ENCODE measurements around the gene LYRM4.

Gene LYRM4

DNA sequence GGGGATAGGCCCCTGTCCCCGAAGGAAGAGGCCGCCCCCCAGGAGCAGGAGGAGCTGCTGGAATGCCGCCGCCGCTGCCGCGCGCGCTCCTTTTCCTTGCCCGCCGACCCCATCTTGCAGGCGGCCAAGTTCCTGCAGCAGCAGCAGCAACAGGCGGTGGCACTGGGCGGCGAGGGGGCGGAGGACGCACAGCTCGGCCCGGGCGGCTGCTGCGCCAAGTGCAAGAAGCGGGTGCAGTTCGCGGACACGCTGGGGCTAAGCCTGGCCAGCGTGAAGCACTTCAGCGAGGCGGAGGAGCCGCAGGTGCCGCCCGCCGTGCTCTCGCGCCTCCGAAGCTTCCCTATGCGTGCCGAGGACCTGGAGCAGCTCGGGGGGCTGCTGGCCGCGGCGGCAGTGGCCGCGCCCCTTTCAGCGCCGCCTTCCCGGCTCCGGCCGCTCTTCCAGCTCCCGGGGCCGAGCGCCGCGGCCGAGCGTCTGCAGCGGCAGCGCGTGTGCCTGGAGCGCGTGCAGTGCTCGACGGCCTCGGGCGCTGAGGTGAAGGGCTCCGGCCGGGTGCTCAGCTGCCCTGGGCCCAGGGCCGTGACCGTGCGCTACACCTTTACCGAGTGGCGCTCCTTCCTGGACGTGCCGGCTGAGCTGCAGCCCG lies 175.0 kb downstream of the LYRM4 start (continued):
- TF ChIP-seq EGR2 (tag by site-specific recombination; IDR thresholded peaks at IDR 0.05; ENCODE audit: low read depth) = peak; percentile 23; the same call in 1 of the 2 replicates
- TF ChIP-seq ZNF624 (tag by site-specific recombination; IDR thresholded peaks at IDR 0.05) = no peak
- TF ChIP-seq ZNF473 (tag by site-specific recombination; IDR thresholded peaks at IDR 0.05) = no peak
- no peak for TF ChIP-seq ZNF169 (tag by site-specific recombination; IDR thresholded peaks at IDR 0.05)
- TF ChIP-seq ZNF140 (tag by site-specific recombination; IDR thresholded peaks at IDR 0.05) = no peak
- TF ChIP-seq ZNF335 (tag by site-specific recombination; conservative IDR thresholded peaks at IDR 0.05) = peak; percentile 80
- TF ChIP-seq ZNF2 (tag by site-specific recombination; IDR thresholded peaks at IDR 0.05) = no peak
- TF ChIP-seq, protein P1, sequence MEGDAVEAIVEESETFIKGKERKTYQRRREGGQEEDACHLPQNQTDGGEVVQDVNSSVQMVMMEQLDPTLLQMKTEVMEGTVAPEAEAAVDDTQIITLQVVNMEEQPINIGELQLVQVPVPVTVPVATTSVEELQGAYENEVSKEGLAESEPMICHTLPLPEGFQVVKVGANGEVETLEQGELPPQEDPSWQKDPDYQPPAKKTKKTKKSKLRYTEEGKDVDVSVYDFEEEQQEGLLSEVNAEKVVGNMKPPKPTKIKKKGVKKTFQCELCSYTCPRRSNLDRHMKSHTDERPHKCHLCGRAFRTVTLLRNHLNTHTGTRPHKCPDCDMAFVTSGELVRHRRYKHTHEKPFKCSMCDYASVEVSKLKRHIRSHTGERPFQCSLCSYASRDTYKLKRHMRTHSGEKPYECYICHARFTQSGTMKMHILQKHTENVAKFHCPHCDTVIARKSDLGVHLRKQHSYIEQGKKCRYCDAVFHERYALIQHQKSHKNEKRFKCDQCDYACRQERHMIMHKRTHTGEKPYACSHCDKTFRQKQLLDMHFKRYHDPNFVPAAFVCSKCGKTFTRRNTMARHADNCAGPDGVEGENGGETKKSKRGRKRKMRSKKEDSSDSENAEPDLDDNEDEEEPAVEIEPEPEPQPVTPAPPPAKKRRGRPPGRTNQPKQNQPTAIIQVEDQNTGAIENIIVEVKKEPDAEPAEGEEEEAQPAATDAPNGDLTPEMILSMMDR (tag by site-specific recombination; IDR thresholded peaks at IDR 0.05) = 0 out of 2 replicates have a peak, but pooled peaks have one; percentile 25
- TF ChIP-seq ZNF10 (tag by site-specific recombination; IDR thresholded peaks at IDR 0.05) = no peak
- 0 out of 2 replicates have a peak, but pooled peaks have one; percentile 11 for TF ChIP-seq ZNF202 (tag by site-specific recombination; IDR thresholded peaks at IDR 0.05; ENCODE audit: borderline replicate concordance)
- peak; percentile 54; the same call in 1 of the 2 replicates for TF ChIP-seq KLF9 (tag by site-specific recombination; IDR thresholded peaks at IDR 0.05; ENCODE audit: low read depth)
- TF ChIP-seq, protein P2, sequence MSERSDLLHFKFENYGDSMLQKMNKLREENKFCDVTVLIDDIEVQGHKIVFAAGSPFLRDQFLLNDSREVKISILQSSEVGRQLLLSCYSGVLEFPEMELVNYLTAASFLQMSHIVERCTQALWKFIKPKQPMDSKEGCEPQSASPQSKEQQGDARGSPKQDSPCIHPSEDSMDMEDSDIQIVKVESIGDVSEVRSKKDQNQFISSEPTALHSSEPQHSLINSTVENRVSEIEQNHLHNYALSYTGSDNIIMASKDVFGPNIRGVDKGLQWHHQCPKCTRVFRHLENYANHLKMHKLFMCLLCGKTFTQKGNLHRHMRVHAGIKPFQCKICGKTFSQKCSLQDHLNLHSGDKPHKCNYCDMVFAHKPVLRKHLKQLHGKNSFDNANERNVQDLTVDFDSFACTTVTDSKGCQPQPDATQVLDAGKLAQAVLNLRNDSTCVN (tag by site-specific recombination; optimal IDR thresholded peaks at IDR 0.05) = peak; percentile 77
- peak; percentile 99 for TF ChIP-seq SCRT2 (tag by site-specific recombination; IDR thresholded peaks at IDR 0.05)

DNA sequence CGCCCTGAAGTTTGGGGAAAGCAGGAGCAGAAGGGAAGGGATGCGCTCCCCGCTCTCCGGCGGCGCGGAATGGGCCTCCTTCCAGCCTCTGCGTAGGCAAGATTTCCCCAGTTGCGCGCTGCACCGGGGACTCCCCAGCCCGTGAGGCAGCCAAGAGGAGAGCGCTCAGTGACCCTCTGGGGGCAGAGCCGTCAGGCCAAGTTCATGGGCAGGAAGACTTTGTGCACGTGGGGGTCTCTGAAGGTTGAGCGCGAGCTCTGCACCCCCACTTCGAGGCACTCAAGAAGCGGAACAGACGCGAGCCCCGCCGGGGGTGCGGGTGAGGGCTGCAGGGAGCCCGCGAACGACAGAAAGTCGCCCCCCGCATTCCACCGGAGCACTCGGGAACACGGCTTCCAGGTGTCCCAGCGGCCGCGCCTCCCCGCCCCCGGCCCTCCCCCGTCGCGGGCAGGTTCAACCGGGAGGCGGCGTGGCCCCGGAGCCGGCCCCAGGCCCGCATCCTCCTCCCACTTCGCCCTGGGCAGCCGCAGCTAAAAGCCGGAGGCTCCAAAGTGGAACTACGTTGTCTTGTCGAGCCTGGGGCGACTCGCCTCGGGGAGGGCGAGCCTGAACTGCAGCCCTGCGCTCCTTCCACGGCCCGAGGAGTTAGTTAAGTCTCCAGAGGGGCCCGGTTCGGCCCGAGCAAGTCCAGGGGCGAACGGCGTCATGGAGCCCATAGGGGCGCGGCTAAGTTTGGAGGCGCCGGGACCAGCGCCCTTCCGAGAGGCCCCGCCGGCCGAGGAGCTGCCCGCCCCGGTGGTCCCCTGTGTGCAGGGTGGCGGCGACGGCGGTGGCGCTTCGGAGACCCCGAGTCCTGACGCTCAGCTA lies 175.7 kb downstream of the LYRM4 start, which contains the start of gene PPP1R3G:
Gene PPP1R3G (plus strand): TSS at position 561 of the 867 bp plus-strand sequence. CDS start 145 bp downstream, at position 706.
- H3K4me3 ChIP-seq (ENCODE audit: low read depth, low read length) = peak within 1 kb of the TSS; percentile 54
- no peaks in the 10 kb centered on the region for H3K4me1 ChIP-seq (ENCODE audit: control insufficient read depth, insufficient read depth, low read length)
- no peaks in the 10 kb centered on the region for H3K36me3 ChIP-seq (ENCODE audit: control insufficient read depth in 2 of 2, insufficient read depth in 1 of 2, low read length in 2 of 2)
- H3K9me3 ChIP-seq (ENCODE audit: control insufficient read depth, insufficient read depth, low read depth, low read length) = no peaks in the 10 kb centered on the region
- peak within 1 kb of the TSS; percentile 69; the same call in 1 of the 2 replicates for H3K27ac ChIP-seq (ENCODE audit: extremely low read depth, low read depth, low read length)
- ChIA-PET CTCF (interaction anchor here (0.7 to 1.6 kb wide), 3 partner anchors 59 to 64 kb away, joined by 3 to 4 read pairs (median 3); no protein-coding TSS in a partner anchor), POLR2A (interaction anchor here (0.6 kb wide), 1 partner anchor 1498 kb away, joined by 3 read pairs; no protein-coding TSS in a partner anchor)
- TF ChIP-seq ZNF791 (tag by site-specific recombination; IDR thresholded peaks at IDR 0.05) = no peak
- TF ChIP-seq, protein P3, sequence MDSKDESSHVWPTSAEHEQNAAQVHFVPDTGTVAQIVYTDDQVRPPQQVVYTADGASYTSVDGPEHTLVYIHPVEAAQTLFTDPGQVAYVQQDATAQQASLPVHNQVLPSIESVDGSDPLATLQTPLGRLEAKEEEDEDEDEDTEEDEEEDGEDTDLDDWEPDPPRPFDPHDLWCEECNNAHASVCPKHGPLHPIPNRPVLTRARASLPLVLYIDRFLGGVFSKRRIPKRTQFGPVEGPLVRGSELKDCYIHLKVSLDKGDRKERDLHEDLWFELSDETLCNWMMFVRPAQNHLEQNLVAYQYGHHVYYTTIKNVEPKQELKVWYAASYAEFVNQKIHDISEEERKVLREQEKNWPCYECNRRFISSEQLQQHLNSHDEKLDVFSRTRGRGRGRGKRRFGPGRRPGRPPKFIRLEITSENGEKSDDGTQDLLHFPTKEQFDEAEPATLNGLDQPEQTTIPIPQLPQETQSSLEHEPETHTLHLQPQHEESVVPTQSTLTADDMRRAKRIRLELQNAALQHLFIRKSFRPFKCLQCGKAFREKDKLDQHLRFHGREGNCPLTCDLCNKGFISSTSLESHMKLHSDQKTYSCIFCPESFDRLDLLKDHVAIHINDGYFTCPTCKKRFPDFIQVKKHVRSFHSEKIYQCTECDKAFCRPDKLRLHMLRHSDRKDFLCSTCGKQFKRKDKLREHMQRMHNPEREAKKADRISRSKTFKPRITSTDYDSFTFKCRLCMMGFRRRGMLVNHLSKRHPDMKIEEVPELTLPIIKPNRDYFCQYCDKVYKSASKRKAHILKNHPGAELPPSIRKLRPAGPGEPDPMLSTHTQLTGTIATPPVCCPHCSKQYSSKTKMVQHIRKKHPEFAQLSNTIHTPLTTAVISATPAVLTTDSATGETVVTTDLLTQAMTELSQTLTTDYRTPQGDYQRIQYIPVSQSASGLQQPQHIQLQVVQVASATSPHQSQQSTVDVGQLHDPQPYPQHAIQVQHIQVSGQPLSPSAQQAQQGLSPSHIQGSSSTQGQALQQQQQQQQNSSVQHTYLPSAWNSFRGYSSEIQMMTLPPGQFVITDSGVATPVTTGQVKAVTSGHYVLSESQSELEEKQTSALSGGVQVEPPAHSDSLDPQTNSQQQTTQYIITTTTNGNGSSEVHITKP (tag by site-specific recombination; IDR thresholded peaks at IDR 0.05) = peak; percentile 22; the same call in 1 of the 2 replicates
- TF ChIP-seq, protein P4, sequence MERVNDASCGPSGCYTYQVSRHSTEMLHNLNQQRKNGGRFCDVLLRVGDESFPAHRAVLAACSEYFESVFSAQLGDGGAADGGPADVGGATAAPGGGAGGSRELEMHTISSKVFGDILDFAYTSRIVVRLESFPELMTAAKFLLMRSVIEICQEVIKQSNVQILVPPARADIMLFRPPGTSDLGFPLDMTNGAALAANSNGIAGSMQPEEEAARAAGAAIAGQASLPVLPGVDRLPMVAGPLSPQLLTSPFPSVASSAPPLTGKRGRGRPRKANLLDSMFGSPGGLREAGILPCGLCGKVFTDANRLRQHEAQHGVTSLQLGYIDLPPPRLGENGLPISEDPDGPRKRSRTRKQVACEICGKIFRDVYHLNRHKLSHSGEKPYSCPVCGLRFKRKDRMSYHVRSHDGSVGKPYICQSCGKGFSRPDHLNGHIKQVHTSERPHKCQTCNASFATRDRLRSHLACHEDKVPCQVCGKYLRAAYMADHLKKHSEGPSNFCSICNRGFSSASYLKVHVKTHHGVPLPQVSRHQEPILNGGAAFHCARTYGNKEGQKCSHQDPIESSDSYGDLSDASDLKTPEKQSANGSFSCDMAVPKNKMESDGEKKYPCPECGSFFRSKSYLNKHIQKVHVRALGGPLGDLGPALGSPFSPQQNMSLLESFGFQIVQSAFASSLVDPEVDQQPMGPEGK (tag by site-specific recombination; IDR thresholded peaks at IDR 0.05) = peak; percentile 20; the same call in 1 of the 2 replicates
- TF ChIP-seq, protein P5, sequence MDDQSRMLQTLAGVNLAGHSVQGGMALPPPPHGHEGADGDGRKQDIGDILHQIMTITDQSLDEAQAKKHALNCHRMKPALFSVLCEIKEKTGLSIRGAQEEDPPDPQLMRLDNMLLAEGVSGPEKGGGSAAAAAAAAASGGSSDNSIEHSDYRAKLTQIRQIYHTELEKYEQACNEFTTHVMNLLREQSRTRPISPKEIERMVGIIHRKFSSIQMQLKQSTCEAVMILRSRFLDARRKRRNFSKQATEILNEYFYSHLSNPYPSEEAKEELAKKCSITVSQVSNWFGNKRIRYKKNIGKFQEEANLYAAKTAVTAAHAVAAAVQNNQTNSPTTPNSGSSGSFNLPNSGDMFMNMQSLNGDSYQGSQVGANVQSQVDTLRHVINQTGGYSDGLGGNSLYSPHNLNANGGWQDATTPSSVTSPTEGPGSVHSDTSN (CRISPR knock-in tag; IDR thresholded peaks at IDR 0.05) = peak; percentile 24; the same call in 1 of the 2 replicates
- 0 out of 2 replicates have a peak, but pooled peaks have one; percentile 8 for TF ChIP-seq EGR2 (tag by site-specific recombination; IDR thresholded peaks at IDR 0.05; ENCODE audit: low read depth)
- TF ChIP-seq, protein P6, sequence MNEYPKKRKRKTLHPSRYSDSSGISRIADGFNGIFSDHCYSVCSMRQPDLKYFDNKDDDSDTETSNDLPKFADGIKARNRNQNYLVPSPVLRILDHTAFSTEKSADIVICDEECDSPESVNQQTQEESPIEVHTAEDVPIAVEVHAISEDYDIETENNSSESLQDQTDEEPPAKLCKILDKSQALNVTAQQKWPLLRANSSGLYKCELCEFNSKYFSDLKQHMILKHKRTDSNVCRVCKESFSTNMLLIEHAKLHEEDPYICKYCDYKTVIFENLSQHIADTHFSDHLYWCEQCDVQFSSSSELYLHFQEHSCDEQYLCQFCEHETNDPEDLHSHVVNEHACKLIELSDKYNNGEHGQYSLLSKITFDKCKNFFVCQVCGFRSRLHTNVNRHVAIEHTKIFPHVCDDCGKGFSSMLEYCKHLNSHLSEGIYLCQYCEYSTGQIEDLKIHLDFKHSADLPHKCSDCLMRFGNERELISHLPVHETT (tag by site-specific recombination; IDR thresholded peaks at IDR 0.05) = no peak
- TF ChIP-seq SP3 (tag by site-specific recombination; IDR thresholded peaks at IDR 0.05) = peak; percentile 55; the same call in 1 of the 2 replicates
- no peak for TF ChIP-seq HOXD13 (CRISPR knock-in tag; IDR thresholded peaks at IDR 0.05; ENCODE audit: borderline replicate concordance)
- no peak for TF ChIP-seq MYNN (tag by site-specific recombination; IDR thresholded peaks at IDR 0.05; ENCODE audit: borderline replicate concordance)
- TF ChIP-seq GLIS1 (tag by site-specific recombination; IDR thresholded peaks at IDR 0.05) = peak; percentile 26; the same call in 1 of the 2 replicates

Data from HEK293 (cell line).